Astrocyte of the cerebellum (primary cell): ENCODE measurements around the gene KCNAB1.

Experiments used
- DNase-seq: peaks from one replicate; pipeline ENCODE4 v3.0.0-alpha.2; 2011; ENCODE audit warnings: low read depth
- H3K4me3 ChIP-seq: 2 replicates; pipeline ENCODE4 v1.5.1; 2011; ENCODE audit warnings: mild to moderate bottlenecking, low read depth, low read length, moderate library complexity
- in situ Hi-C: cut with HindIII; loops from 2 replicates; pipeline ENCODE4 v1.10.0; 2017; ENCODE audit warnings: low sequenced_read_pairs
- TF ChIP-seq, protein P1 (sequence below): IDR thresholded peaks from 2 replicates; pipeline ENCODE4 v1.5.1; 2012; ENCODE audit warnings: low read length, low read depth, moderate library complexity, mild to moderate bottlenecking; ENCODE audit errors: missing control alignments

The KCNAB1 gene

DNA sequence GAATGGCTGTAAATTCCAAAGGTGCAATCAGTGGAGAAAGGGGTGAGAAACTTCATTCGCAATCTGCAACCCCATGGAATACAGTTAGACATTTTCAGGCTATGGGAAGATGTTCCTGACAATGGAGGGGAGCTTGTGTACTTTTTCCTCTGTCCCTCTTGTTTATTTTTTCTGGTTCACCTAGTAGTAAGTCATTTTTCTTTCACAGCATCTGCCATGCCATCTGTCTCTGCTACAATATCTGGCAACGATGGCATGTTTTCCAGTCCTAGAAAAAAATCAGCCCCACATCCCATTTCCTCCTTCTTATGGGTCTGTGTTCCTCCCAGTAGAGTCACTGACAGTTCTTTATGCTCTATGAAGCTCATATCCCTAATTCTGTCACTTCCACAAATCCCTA, 358.5 kb downstream of the KCNAB1 start:
- H3K4me3 ChIP-seq, result no peak overlapping the region
- DNase-seq, result no peak
- in situ Hi-C loops, result no loop called here
- TF ChIP-seq, protein P1, sequence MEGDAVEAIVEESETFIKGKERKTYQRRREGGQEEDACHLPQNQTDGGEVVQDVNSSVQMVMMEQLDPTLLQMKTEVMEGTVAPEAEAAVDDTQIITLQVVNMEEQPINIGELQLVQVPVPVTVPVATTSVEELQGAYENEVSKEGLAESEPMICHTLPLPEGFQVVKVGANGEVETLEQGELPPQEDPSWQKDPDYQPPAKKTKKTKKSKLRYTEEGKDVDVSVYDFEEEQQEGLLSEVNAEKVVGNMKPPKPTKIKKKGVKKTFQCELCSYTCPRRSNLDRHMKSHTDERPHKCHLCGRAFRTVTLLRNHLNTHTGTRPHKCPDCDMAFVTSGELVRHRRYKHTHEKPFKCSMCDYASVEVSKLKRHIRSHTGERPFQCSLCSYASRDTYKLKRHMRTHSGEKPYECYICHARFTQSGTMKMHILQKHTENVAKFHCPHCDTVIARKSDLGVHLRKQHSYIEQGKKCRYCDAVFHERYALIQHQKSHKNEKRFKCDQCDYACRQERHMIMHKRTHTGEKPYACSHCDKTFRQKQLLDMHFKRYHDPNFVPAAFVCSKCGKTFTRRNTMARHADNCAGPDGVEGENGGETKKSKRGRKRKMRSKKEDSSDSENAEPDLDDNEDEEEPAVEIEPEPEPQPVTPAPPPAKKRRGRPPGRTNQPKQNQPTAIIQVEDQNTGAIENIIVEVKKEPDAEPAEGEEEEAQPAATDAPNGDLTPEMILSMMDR, result no peak

- in situ Hi-C loops, result no loop called here
- DNase-seq, result no peak
- TF ChIP-seq, protein P1, result no peak
- H3K4me3 ChIP-seq, result no peak overlapping the region
Observed at GRCh38 chr3:156479604-156480003, 359.2 kb downstream of the KCNAB1 start.

DNA sequence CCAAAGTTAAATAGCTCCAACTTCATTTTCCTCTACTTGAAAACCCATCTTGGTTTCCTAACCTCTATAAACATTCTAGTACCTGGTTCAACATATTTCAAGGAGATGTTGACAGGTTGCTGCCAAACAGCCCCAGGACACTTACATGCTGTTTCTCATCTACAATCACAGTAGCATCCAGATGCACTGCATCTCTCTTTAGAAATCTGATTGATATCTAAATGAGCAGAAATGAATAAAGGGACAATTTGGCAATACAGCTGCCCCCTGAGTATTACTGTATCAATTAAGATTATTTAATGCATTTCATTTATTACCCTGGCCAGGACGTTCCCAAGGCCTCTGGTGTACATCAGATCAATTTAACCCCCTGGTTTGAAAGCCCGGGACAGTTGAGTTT, 360.6 kb downstream of the KCNAB1 start:
- TF ChIP-seq, protein P1, result no peak
- in situ Hi-C loops, result no loop called here
- DNase-seq, result no peak
- no peak overlapping the region for H3K4me3 ChIP-seq

DNA sequence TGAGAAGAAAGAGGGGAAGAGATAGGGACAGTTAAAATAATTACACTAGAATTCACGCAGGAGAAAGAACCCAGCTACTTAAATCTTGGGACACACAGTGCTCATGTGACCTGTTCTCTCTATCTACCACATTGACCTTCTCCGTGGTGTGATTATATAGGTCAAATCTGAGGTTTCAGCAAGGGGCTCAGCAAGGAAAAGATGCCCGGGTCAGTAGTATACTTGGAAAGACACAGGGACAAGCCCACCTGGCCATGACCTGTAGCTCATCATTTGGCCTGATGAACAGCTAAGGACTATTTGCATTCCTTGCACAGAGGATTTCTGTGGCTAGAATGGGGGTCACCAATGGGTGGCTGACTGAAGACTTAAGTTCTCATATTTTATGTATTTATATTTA, 362.6 kb downstream of the KCNAB1 start:
- no peak for DNase-seq
- TF ChIP-seq, protein P1, result no peak
- in situ Hi-C loops, result no loop called here
- H3K4me3 ChIP-seq, result no peak overlapping the region

DNA sequence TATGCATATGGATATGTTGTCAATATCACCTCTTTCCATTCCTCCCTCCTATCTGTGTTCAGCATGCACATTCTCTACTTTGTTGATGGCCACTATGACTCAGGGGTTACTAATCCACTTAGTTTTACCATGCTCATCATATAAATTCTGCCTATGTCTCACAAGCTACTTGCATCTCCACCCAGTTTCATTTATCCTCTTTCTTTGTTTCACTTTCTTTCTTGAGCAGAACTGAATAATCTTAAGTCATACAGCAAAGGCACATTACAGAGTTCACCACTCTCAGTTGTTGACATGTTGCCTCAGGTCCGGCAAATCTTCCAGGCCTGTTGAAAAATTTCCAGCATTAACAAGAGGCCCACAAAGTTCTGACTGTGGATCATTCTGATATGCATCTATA, 363.0 kb downstream of the KCNAB1 start:
- peak; percentile 62 for DNase-seq
- in situ Hi-C loops, result no loop called here
- no peak overlapping the region for H3K4me3 ChIP-seq
- TF ChIP-seq, protein P1, result no peak

GRCh38 chr3:156483961-156484787, 363.8 kb downstream of the KCNAB1 start:
- TF ChIP-seq, protein P1, result no peak
- H3K4me3 ChIP-seq, result no peak overlapping the region
- DNase-seq, result peak; percentile 60

DNA sequence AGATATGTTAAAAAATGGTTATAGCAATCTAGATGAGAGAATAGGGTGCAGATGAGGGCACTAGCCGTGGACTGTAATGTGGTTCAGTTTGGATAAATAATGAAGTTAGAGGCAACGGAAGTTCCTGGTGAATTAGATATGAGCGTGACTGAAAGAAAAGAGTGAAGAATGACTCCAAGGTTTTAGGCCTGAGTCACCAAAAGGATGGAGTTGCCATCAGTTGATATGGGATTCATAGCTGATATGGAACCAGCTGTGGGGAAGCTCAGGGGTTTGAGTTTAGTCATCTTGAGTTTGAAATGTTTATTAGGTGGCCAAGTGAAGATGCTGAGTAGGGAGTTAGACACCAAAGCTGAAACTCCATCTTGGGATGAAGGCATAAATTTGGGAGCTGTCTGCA, 368.4 kb downstream of the KCNAB1 start:
- TF ChIP-seq, protein P1, result no peak
- DNase-seq, result no peak
- no peak overlapping the region for H3K4me3 ChIP-seq
- in situ Hi-C loops, result no loop called here

More at GRCh38 chr3:156483961-156484787, 363.8 kb downstream of the KCNAB1 start:
- in situ Hi-C loops, result no loop called here
